Kidney capillary endothelial cell (primary cell): ENCODE data around the gene MIF4GD.
A peak's percentile ranks its signal among the peaks of the same experiment; 100 is the strongest.
"Not testable (repeated sequence)": the region's sequence is repeated elsewhere in the genome, so short reads cannot be mapped to it uniquely, and the experiment has no call there.

Source experiments
- DNase-seq: peaks from one replicate; pipeline ENCODE4 v3.0.0-alpha.2; 2018; ENCODE audit warnings: low spot score

MIF4GD gene

GRCh38 chr17:75260641-75261335, 10.2 kb downstream of the MIF4GD start:
- DNase-seq = no peak

GRCh38 chr17:75257228-75257627, 13.8 kb downstream of the MIF4GD start:
- not testable (repeated sequence) for DNase-seq

- DNase-seq = not testable (repeated sequence)
These were observed 14.9 kb downstream of the MIF4GD start for GRCh38 chr17:75255954-75256698.

GRCh38 chr17:75252039-75252816, 18.8 kb downstream of the MIF4GD start:
- no peak for DNase-seq

- DNase-seq = no peak
These were observed 21.0 kb downstream of the MIF4GD start for GRCh38 chr17:75250009-75250471.

GRCh38 chr17:75249564-75249963, 21.5 kb downstream of the MIF4GD start:
- no peak for DNase-seq

GRCh38 chr17:75246404-75246803, 24.6 kb downstream of the MIF4GD start:
- DNase-seq = no peak

GRCh38 chr17:75245011-75245410, 26.0 kb downstream of the MIF4GD start:
- no peak for DNase-seq

- no peak for DNase-seq
These were observed 26.7 kb downstream of the MIF4GD start for GRCh38 chr17:75244133-75244866.

GRCh38 chr17:75242461-75243042, 28.5 kb downstream of the MIF4GD start:
- DNase-seq = no peak

- DNase-seq = no peak
These were observed 29.0 kb downstream of the MIF4GD start for GRCh38 chr17:75241996-75242460.

- DNase-seq = no peak
These were observed 29.5 kb downstream of the MIF4GD start for GRCh38 chr17:75241502-75241901.

- DNase-seq = no peak
These were observed 29.9 kb downstream of the MIF4GD start for GRCh38 chr17:75241143-75241430.

- DNase-seq = peak; percentile 36
These were observed 30.5 kb downstream of the MIF4GD start for GRCh38 chr17:75240394-75241142.

- DNase-seq = no peak
These were observed 31.1 kb downstream of the MIF4GD start for GRCh38 chr17:75239778-75240393.

- no peak for DNase-seq
These were observed 31.8 kb downstream of the MIF4GD start for GRCh38 chr17:75239214-75239613.

- DNase-seq = peak; percentile 62
These were observed 32.3 kb downstream of the MIF4GD start for GRCh38 chr17:75238684-75239191.

GRCh38 chr17:75238020-75238580, 32.9 kb downstream of the MIF4GD start:
- no peak for DNase-seq

GRCh38 chr17:75237100-75238014, 33.7 kb downstream of the MIF4GD start:
- no peak for DNase-seq
